NCI-H748 (cell line): ENCODE data around the gene C16orf95.

Source experiments
- DNase-seq: peaks from one replicate; lab custom pipeline; 2025; ENCODE audit not compliant: unreplicated experiment; lab: John Stamatoyannopoulos, UW

Gene C16orf95

DNA sequence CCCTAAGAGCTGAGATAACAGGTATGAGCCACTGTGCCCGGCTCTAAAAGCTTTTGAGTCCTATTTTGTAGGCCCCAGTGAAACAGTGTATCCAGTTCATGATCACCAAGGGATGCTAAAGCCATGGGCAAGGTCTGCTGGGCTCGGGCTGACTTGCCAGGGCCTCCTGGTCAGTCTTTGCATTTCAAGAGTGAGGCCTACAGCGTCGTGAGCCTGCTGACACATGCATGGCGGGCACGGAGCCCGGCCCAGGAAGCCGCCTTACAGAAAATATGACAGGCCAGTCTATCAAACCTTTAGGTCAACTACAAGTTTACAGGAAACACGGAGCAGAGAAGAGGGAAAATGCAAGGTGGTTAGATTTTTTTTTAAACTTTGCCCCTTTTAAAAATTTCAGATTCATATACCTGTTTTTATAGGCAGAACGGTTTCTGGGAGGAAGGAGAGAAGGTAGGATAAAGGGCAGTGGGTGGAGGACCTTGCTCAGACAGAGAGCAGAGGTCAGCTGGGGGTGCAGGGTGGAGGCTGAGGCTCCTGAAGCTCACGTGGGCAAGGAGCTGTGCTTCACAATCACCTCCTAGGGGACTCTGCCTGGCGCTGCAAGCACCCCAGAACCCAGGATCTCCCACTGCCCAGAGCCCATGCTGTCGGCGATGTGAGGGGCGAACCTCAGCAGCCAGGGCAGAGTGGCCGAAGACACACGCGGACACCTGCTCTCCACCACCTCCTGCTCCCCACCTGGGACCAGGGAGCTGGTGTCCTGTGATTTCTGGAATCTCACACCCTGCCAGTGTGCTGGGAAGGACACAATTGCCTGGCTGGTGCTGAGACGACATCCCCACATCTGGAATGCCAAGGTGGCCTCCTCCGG, 21.3 kb downstream of the C16orf95 start:
- no peak for DNase-seq

DNA sequence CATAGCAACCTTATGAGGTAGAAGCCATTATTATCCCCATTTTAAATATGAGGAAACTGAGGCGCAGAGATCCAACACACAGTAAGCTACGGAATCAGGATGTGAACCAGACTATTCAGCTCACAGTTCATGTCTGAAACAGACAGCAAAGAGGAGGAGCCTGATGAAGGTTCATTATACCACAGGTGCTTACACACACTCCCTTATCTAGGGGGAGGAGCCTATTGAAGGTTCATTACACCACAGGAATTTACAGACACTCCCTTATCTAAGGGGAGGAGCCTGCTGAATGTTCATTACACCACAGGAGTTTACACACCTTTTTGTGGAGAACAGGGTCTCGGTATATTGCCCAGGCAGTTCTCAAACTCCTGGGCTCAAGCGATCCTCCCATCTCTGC, 21.9 kb downstream of the C16orf95 start:
- peak; percentile 10 for DNase-seq

DNA sequence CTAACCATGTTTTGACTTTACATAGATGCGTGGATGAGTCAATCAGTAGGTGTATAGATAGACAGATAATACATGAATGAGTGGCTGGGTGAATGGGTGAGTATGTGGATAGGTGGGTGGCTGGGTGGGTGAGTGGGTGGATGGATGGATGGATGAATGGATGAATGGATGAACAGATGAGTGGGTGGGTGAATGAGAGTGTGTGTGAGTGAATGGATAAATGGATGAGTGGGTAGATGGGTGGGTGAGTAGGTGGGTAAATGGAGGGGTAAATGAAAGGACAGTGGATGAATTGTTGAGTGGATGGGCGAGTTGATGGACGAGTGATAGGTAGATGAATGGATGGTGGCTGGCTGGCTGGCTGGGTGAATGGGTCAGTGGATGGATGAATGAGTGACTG, 23.2 kb downstream of the C16orf95 start:
- no peak for DNase-seq

DNA sequence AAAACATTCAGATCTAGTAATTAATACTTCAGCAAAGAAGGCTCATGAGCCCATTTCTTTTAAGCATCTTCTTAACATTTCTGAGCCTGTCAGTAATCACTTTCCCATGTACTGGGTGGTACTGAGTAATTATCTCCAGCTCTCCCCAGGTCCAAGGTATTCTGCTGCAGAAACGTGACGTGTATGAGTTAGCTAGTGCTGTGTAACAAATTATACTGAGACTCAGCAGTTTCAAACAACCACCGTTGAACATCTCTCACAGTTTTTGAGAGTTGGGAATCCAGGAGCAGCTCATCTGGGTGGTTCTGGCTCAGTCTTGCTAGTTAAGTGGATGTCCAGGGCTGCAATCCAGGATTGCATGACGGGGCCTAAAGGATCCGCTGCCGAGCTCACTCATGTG, 25.2 kb downstream of the C16orf95 start:
- no peak for DNase-seq

DNA sequence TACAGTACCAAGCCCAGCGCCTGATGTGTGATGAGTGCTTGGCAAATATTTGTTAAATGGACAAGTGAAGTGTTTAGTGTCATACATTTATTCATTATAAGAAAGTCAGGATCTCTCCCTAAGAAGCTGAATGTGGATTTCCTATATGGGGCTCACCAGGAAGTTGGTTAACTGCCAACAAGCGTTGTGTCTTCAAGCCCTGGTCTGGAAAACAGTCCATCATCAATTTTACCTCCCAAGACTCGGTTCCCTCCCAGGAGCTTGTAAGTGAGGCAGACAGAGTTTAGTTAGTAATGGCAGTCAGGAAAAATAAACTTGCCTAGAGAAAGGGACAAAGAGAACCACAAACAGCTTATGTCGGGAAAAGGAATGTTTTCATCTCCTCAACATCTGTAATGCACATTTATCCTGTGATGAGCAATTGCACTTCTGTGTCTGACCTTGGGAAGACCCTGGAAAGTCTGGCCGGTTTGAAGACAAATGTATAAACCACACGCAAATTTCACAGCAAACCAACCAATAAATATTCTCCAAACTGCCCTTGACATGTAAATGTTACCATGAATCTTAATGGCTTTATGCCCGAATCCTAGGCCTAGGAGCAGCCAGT, 28.3 kb downstream of the C16orf95 start:
- DNase-seq: peak; percentile 10

DNA sequence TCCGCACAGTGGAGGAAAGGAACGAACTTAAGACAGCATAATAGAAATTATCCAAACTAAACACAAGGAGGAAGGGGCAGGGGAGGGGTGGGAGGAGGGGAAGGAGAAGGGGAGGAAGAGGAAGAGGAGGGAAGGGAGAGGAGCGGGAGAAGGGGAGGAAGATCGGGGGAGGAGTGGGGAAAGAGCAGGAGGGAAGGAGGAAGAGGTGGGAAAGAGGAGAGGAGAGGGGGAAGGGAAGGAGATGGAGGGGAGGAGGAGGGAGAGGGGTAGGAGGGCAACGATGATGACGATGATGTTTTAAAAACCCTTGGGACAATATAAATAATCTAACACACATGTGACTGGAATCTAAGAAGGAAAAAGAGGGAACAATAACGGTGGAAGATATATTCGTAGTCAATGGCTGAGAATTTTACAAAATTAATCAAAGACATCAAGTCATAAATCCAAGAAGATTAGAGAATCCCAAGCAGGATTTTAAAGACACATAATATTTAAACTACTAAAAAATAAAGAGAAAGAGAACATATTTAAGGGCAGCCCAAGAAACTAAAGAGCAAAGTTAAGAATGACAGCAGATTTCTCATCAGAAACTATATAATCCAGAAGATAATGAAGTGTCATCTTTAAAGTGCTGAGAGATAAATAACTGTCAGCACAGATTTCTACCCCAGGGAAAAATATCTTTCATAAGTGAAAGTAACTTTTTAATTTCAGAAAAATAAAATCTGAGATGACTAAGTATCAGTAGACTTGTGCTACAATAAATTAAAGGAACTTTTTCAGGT, 30.2 kb downstream of the C16orf95 start:
- no peak for DNase-seq

DNA sequence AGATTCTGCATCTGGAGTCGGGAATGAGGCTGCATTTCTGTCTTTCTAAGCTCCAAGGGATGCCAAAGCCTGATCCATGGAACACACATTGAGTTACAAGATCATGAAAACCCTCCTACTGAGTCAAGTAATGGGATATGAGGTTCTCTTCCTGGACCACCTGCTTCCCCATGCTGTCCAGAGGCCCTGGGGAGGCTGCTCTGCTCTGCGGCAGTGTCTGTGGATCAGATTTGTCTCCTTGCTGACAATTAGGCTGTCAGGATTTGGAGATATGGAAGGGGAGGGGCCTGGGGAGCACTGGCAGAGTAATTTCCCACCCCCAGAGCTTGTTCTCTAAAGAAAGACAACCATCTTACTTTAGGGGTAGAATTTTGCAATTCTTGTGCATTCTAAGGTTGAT, 33.0 kb downstream of the C16orf95 start:
- DNase-seq: no peak

- DNase-seq: no peak
Measured at GRCh38 chr16:87279094-87279658, 38.0 kb downstream of the C16orf95 start.

GRCh38 chr16:87278191-87279093, 38.8 kb downstream of the C16orf95 start:
- DNase-seq: peak; percentile 34

GRCh38 chr16:87276924-87277323, 40.3 kb downstream of the C16orf95 start:
- DNase-seq: no peak

DNA sequence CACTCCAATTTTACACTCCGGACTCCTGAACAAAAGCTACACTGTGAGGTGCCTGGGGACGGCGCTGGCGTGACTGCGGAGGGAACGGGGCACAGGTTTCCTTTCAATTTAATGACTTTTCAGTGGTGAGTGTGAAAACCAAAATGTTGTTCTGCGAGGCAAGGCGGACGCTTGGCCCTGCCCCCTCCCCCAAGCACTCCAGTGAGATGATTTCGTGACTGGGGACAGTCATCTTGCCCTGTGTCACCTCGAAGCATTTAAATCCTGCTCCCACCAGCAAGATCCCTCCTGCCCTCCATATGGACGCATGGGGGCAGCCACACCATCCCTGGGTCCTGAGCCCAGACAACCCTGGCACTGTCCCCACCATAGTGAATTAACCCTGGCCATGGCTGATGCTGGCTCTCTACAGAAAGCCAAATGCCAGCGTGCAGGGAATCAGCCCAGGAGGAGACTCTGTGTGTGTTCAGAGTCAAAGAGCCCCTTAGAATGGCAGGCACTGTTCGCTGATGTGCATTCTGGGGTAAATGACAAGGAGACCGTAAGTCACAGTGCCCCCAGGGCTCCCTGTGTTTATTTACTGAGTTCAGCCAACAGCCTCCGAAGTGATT, 41.0 kb downstream of the C16orf95 start:
- no peak for DNase-seq

GRCh38 chr16:87274794-87275193, 42.4 kb downstream of the C16orf95 start:
- DNase-seq: no peak

GRCh38 chr16:87273471-87274030, 43.6 kb downstream of the C16orf95 start:
- no peak for DNase-seq

DNA sequence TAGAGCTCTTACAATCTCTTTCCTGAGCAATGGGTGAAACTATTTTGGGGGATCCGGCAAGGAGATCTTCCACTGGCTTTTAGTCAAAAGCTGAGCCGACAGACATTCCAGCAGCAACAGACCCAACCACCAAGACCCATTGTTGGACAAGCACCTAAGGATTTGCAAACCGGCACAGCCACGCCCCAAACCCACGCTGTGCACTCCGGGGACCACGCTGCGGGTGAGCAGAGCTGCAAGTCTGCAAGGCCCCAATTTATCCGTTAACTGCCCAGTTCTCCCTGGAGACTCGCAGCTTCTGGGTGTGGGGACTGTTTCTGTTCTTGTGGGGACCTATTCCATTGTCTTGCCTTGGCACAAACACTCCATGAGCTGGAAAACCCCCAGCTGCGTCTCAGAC, 45.9 kb downstream of the C16orf95 start:
- no peak for DNase-seq

DNA sequence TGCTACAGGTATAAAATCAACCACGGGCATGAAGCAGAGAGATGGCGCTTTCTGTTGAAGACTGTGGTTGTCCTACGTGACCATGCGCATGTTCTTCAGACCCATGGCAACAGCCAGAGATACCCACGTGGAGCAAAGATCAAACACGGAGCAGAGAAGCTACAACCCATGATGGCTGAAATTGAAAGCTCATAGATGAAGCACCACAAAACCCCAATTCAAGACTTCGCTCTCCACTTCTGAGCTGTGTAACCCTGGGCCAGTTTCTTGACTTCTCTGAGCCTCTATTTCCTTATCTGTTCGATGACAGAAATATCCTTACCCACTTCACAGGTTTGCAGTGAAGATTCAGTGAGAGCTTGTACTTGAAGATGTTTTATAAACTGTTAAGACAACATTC, 49.6 kb downstream of the C16orf95 start:
- no peak for DNase-seq

- no peak for DNase-seq
Measured at GRCh38 chr16:87266846-87267245, 50.3 kb downstream of the C16orf95 start.

DNA sequence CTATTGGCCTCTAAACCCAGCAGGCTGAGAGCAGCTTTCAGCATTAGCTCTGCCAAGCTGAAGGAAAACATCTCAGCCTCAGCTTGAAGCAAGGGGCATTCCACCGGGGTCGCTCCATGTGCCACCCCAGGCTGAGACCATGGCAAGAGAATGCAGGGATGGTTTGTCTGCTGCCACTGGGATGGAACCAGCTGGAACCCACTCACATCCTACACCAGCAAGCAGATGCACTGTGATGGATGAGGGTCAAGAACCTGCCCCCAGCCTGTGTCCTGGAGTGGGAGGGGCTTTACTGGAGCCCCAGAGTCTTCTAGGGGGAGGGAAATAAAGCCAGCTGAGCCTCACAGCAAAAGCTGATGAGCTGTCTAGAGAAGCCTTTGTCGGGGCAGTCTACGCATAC, 51.9 kb downstream of the C16orf95 start:
- DNase-seq: no peak

- no peak for DNase-seq
Measured at GRCh38 chr16:87264634-87265033, 52.6 kb downstream of the C16orf95 start.

DNA sequence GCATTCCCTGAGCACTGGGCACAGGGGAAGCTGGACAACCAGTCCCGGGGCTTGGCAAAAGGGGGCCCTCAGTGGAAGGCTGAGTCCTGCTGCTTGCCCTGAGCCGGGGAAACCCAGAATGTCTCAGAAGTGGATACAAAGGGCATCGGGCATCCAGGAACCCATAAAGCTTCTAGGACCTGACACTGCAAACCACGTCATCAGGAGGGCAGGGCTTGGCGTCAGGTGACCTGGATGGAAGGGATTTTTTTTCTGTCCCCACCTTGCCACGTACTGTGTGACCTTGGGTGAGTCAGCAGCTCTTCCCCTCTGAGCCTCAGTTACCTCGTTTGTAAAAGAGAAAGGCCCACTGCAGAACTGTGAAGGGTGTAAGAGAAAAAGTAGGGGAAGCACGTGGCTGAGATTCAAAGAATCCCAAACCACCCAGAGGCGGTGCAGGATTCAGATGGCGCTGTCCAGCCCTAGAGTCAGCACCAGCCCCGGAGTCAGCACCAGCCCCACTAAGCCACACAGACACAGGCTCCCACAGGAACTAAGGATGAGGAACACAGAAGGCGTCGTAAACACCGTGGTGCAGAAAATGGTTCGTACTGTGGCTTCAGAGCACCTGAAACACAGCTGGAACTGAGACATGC, 53.7 kb downstream of the C16orf95 start:
- DNase-seq: no peak
